Spleen (tissue), 7 donors: ENCODE data around the gene P2RX4.

Source experiments
- POLR2A ChIP-seq, 3 donors: fragments of 450-650 bp; IDR thresholded peaks; one replicate each; pipeline ENCODE4 v1.5.1; 2017; ENCODE audit warnings: antibody characterized with exemption in 3 of 3, mild to moderate bottlenecking in 1 of 3
- POLR2AphosphoS5 ChIP-seq, 3 donors: sonication (generic); formaldehyde crosslinking; IDR thresholded peaks; one replicate each; pipeline ENCODE4 v1.5.1; 2017; ENCODE audit warnings: antibody characterized with exemption in 3 of 3
- TF ChIP-seq, protein P1 (sequence below), 11 experiments: fragments of 200-600 bp in 7 of 11; fragments of 450-650 bp in 4 of 11; sonication (generic) in 4 of 11; IDR thresholded peaks in 8 of 11; conservative IDR thresholded peaks in 3 of 11; 1 replicate in 7 of 11; 2 replicates in 4 of 11; pipeline versions ENCODE4 v1.4.0 to v1.8.0; 2016 to 2021; ENCODE audit warnings: antibody characterized with exemption in 11 of 11, inconsistent platforms in 4 of 11, mild to moderate bottlenecking in 1 of 11
- donor health status: DM: no; HTN: no; CAD: no; lungs with moderate emphysema.
- donor health status: DM: no; HTN: no; CAD: no.
- donor health status: DM: no; HTN: no; CAD: no.

DNA sequence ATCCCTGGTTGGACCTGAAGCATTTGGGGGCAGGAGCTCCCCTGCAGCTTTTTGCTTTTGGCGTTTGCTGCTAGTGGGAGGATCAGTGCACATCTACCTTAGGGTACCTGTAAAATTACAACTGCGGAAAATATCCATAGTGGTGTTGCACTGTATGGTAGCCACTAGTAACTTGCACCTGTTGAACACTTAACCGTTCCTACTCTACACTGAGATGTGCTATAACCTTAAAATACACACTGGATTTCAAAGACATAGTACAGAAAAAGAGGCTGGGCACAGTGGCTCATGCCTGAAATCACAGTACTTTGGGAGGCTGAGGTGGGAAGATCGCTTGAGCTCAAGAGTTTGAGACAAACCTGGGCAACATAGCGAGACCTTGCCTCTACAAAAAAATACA, 2.9 kb downstream of the P2RX4 start:
- TF ChIP-seq, protein P1, sequence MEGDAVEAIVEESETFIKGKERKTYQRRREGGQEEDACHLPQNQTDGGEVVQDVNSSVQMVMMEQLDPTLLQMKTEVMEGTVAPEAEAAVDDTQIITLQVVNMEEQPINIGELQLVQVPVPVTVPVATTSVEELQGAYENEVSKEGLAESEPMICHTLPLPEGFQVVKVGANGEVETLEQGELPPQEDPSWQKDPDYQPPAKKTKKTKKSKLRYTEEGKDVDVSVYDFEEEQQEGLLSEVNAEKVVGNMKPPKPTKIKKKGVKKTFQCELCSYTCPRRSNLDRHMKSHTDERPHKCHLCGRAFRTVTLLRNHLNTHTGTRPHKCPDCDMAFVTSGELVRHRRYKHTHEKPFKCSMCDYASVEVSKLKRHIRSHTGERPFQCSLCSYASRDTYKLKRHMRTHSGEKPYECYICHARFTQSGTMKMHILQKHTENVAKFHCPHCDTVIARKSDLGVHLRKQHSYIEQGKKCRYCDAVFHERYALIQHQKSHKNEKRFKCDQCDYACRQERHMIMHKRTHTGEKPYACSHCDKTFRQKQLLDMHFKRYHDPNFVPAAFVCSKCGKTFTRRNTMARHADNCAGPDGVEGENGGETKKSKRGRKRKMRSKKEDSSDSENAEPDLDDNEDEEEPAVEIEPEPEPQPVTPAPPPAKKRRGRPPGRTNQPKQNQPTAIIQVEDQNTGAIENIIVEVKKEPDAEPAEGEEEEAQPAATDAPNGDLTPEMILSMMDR (IDR thresholded peaks at IDR 0.05 in 8 of 11, conservative IDR thresholded peaks at IDR 0.05 in 3 of 11) = no peak
- TF ChIP-seq POLR2AphosphoS5 (IDR thresholded peaks at IDR 0.05) = no peak
- no peak for TF ChIP-seq POLR2A (IDR thresholded peaks at IDR 0.05)
